ENCODE results near the gene ABR.

GRCh38 chr17:1170739-1171138, 9.0 kb downstream of the ABR start:
- TF ChIP-seq KDM1A (IDR thresholded peaks at IDR 0.05; ENCODE audit: low read depth) = no peak
- no peak for TF ChIP-seq RFX5 (IDR thresholded peaks at IDR 0.05)
